GF-D8 (cell line): ENCODE results near the gene OTOG.

Source experiments
- DNase-seq: peaks from one replicate; lab custom pipeline; 2025; lab: John Stamatoyannopoulos, UW

The OTOG gene

GRCh38 chr11:17561111-17561415 lies 14.0 kb downstream of the OTOG start:
- DNase-seq, result no peak

- DNase-seq, result no peak
These were observed 14.5 kb downstream of the OTOG start for GRCh38 chr11:17561526-17561925.

GRCh38 chr11:17563231-17563646 lies 16.2 kb downstream of the OTOG start:
- no peak for DNase-seq

DNA sequence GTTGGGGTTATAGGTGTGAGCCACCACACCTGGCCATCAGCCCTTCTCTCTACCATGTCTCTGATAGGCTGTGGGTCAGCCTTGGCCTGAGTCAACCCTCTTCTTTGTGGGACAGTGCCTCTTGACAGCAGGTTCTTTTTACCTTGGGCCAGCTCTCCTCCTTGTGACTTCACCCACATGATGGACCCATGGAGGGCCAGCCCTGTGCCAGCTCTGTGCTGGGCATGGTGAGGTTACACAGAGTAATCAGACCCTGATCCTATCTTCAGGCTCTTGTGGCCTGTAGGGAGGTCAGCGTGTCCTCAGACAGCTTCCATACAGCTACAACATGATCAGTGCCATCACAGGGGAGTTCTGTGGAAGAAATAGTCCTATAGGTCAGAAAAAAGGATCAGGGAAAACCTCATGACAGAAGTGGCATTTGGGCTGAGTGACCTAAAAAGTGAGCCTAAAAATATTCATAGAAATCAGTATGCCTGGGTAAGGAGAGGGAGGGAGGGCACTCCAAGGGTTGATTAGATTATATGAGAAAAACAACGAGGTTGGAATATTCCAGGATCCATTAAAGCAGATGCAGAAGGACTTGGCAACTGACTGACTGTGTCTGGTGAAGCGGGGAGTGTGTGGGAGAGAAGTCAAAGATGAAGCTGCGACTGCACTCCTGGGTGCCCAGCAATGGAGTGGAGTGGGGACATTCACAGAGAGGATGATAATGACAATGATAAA lies 17.1 kb downstream of the OTOG start:
- no peak for DNase-seq

DNA sequence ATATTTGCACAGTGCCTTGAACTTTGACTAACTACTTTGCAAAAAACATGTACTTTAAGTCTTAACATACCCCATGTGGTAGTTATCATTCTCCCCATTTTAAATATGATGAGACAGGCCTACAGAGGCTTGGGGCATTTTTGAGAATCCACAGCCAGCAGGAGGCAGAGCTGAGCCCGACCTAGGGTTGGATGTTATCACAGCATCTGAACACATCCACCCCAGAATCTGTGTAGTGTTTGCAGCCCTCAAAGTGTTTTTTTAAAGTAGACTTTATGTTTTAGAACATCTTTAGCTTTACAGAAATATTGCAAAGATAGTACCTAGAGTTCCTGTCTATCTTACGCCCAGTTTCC lies 17.6 kb downstream of the OTOG start:
- no peak for DNase-seq

DNA sequence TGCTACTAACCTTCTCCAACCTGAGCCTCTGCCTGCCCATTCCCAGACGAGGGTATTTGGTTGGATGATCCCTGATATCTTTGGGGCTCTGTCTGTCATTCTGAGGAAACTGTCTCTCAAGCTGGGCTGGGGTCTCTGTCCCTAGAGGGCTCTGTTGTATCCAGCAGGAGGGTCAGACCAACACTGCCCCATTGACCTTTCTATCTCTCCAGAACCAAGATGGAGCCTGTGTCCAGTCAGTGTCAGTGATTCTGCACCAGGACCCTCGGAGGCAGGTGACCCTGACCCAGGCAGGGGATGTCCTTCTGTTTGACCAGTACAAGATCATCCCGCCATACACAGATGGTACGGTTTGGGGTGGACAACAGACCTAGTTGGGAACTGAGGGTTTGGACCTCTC lies 21.9 kb downstream of the OTOG start:
- DNase-seq, result no peak

- DNase-seq, result no peak
These were observed 23.0 kb downstream of the OTOG start for GRCh38 chr11:17570034-17570433.

DNA sequence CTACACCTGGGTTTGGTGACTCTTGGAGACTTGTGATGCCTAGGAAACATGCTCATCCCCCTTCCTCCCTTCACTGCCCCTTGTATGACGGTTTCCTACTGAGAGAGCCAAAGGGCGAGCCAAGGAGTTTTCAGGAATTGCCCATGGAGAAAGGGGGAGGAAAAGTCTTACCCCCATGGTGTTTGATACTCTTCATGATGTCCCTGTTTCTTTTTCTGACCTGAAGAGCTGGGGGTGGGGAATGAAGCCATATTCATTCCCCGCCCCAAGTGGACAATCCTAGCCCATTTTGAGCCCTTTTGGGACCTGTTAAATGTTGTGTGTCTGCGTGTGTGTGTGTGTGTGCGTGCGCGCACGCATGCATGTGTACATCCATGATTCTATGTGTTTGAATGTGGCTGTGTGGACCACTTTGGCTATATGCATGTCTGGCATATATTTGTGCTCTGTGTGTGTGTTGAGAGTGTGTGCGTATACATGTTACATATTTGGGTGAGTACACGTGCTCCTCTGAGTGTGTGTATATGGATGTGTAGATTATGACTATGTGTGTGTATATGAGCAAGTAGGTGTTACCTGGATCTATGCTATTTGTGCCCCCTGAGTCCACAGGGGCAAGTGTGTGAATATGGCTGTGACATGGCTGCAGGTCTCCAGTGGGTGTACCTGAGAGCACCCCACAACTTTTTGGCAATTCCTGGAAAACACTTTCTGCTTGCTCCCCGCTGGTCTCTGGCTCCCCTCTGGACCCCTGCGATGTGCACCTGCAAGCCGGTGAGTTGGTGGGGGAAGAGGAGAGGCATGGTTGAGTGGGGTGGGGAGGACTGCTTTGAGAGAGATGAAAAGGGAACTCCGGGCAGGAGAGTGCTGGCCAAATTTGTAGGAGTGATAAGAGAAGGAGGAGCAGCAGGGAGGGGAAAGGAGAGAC lies 24.6 kb downstream of the OTOG start:
- no peak for DNase-seq

DNA sequence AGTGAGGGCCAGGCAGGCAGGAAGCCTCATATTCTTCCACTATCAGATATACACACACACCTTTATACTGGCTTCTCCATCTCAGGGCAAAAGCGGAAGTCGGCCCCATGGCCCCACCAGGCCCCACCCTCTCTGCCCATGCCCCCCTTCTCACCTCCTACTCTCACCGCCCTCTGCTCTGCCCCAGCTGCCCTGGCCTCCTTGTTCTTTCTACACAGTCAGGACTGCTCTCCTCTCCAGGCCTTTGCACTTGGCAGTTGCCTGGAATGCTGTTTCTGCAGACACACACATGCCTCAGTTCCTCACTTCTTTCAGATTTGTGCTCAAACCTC lies 25.3 kb downstream of the OTOG start:
- no peak for DNase-seq

DNA sequence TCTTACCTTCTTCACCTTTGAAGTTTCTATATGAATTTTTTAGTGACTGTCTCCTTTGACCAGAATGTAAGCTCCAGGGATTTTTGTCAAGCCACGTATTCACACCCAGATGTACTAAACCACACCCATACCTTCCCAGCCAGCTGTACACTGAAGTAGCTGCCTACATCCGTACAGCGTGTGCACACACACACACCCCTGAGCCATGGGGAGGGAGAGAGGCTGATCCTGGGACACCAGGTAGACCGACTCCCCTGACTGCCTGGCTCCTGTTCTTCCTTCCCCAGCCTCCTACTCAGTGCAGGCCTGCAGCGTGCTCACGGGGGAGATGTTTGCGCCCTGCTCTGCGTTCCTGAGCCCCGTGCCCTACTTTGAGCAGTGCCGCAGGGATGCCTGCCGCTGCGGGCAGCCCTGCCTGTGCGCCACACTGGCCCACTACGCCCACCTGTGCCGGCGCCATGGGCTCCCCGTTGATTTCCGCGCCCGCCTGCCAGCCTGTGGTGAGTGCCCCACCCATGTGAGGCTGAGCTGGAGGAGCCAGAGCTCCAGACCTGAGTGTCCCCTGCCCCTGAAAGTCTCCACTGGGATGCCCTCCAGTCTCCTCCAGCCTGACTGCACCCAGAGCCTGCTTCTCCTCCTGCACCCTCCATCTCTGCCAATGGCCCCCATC lies 25.9 kb downstream of the OTOG start:
- DNase-seq, result no peak

- no peak for DNase-seq
These were observed 26.5 kb downstream of the OTOG start for GRCh38 chr11:17573526-17573925.

DNA sequence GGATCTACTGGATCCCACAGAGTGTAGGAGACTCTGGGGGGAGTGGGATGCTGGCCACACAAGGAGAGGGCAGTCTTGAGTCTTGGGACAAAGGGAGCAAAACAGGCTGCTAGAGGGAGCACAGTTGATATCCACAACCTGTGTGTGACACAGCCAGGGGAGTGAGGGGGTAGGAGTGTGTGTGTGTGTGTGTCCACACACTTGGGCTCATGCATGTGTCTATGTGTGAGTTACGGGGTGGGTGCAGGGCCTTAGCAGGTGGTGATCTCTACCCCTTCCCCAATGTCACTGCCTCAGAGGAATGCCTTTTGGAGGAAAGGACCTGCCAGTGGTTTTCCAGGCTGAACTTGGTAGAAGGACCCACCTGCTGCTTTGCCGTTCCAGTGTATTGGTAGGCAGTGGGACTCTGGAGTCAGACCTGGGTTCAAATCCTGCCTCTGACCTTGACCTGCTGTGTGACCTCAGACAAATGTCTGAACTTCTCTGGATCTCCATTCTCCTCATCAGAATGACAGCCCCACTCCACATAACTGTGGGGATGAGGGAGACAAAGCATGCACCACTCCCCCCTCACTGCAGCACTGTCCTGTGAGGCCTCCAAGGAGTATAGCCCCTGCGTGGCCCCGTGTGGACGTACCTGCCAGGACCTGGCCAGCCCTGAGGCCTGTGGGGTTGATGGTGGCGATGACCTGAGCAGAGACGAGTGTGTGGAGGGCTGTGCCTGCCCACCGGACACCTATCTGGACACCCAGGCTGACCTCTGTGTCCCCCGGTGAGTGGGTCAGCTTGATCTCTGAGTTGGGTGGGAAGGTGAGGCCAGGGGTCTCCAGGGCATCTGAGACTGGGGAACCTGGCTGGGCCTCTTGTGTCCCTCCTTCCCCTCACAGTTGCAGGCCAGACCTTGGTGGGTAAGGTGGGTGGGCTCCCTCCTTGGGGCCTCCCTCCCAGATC lies 27.4 kb downstream of the OTOG start:
- DNase-seq, result no peak

DNA sequence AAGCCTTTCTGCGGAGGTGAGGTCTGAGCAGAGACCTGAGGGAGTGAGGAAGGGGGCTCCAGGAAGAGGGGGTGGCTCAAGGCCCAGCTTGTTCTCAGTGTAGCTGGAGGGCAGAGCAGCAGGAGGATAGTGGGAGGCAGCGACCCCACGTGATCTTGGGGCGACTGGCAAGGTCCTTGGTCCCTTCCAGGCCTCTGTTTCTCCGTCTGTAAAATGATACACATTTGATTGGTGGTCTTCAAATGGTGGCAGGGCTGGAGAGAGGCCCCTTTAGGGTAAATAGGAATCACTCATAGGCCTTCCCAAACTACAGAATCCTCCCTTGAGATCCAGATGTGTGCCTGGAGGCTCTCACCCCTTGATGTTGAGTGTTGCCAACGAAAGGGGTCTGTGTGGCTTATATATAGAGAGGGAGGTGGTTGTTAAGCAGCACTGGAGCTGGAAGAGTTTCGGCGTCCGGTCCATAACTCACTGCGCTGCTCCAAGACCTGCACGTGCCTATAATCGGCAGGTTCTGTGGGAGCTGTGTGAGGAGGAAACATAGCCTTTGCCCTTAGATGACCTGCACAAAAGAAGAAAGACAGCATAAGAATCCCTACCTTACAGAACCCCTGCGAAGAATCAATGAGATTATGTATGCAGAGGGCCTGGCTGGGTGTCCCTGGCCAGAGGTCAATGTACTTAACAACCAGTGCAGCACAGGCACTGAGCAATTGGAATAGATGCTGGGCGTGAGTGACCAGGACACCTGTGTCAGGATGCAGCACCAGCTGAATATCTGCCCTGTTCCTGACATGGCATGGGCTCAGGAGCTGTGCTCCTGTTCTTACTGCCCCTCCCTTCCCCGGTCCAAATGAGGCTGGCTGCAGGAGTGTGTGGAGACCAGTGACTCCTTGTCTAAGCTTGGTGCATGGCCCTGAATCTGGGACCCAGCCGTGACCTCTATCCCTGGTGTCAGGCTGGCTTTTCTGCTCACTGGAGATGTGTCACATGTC lies 28.7 kb downstream of the OTOG start:
- DNase-seq, result no peak

DNA sequence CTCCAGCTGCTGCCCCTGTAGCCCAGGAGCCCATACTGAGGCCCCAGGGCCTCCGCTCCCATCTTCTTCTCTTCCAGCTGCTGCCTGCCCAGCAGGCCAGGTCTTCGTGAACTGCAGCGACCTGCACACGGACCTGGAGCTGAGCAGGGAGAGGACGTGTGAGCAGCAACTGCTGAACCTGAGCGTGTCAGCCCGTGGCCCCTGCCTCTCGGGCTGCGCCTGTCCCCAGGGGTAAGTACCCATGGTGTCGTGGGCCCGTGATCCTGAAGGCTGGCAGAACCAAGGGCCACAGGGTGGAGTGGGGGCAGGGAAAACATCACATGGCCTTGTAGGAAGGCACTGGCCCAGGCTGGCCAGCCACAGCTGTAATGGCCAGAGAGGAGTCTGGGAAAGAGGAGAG lies 31.2 kb downstream of the OTOG start:
- DNase-seq, result no peak

DNA sequence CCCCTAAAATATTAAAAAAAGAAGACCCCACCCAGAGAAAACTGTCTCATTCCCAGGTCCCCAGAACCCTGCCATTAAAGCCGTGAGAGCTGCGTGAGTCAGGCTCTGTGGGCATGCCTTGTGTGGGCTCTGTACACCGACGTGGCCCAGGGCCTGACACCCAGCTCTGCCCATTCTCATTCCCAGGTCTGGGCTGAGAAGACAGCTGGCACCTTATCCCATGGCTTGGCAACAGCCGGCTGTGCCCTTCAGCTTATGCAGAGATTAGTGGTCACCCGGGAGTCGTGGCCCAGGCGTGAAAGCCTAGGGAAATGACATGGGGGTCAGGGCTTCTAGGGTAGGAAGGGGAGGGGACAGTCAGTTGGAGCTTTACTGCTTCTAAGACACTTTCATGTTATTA lies 31.9 kb downstream of the OTOG start:
- DNase-seq, result no peak

DNA sequence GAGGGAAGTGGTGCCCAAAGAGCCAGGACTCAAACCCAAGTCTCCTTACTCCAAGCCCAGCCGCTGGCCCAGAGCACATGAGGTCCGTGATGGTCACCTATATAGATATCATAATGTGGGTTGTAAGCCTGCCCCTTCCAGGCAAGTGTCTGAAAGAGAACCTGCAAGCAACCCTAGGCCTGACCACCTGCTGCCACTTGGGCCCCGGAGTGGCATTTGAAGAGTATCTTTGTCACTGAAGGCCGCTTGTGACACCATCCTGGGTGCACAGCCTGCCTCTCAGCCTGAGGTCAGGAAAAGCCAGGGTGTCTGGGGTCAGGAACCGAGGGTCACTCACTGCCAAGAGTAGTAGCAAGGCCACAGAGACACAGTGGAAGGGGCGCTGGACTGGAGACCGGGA lies 32.4 kb downstream of the OTOG start:
- no peak for DNase-seq

DNA sequence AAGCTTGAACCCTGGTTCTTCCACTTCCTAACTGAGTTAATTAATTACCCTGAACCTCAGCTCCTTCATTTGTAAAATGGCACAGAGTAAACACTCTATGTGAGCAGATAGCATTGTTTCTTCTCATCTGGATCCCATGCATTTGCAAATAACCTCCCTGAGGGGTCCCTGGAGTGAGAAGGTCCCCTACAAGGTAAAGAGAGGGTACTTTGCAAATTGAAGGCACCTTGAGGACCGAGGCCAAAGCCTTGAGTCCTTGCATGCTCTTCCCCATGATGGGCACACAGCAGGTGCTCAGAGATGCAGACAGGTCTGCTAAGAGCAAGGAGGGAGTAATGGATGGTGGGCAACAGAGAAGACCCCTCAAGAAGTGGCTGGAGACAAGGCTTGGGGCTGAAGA lies 33.2 kb downstream of the OTOG start:
- DNase-seq, result no peak

GRCh38 chr11:17581036-17581731 lies 34.1 kb downstream of the OTOG start:
- DNase-seq, result no peak

DNA sequence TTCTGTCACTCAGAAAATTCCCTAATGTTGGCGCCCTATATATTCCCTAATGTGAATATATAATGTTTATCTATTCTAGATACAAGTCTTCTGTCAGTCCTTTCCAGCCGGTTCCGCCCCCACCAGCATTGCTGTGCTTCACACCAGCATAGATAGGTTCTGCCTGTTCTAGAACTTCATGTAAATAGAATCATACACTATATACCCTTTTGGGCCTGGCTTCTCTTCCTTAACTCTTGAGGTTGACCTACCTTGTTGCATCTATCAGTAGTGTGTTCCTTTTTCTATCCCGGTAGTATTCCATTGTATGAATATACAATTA lies 34.6 kb downstream of the OTOG start:
- no peak for DNase-seq

GRCh38 chr11:17585911-17586695 lies 39.0 kb downstream of the OTOG start:
- no peak for DNase-seq
